GM12878 (cell line): ENCODE data around the gene ENTPD3. TPM values are rescaled to one million over a fixed set of nuclear protein-coding genes. Genes with fewer than 3 reads are reported as not detected.

Source experiments
- CREM ChIP-seq: IDR thresholded peaks from 2 replicates; pipeline ENCODE4 v1.6.1; 2014; ENCODE audit warnings: antibody characterized with exemption, low read depth
- FOS ChIP-seq: IDR thresholded peaks from 3 replicates; pipeline ENCODE4 v1.6.1; 2011; ENCODE audit warnings: borderline replicate concordance; ENCODE audit not compliant: insufficient read length; ENCODE audit errors: extremely low read depth
- JUND ChIP-seq: IDR thresholded peaks from 2 replicates; pipeline ENCODE4 v1.6.1; 2012; ENCODE audit warnings: low read depth, mild to moderate bottlenecking, low read length, improper control_type of control experiment, moderate library complexity
- KLF5 ChIP-seq: fragments of 450-650 bp; IDR thresholded peaks from 2 replicates; pipeline ENCODE4 v1.6.1; 2014; ENCODE audit warnings: mild to moderate bottlenecking; ENCODE audit not compliant: partially characterized antibody
- MTA3 ChIP-seq: IDR thresholded peaks from 2 replicates; pipeline ENCODE4 v1.6.1; 2012; ENCODE audit warnings: low read length, inconsistent platforms, borderline replicate concordance
- NFYB ChIP-seq: IDR thresholded peaks from 2 replicates; pipeline ENCODE4 v1.6.1; 2011; ENCODE audit warnings: low read depth, mild to moderate bottlenecking, low read length, improper control_type of control experiment, moderate library complexity; ENCODE audit not compliant: insufficient read depth
- NRF1 ChIP-seq: conservative IDR thresholded peaks from 2 replicates; pipeline ENCODE4 v1.6.1; 2011; ENCODE audit warnings: mild to moderate bottlenecking, low read depth, low read length, improper control_type of control experiment
- PAX8 ChIP-seq: fragments of 450-650 bp; IDR thresholded peaks from 2 replicates; pipeline ENCODE4 v1.6.1; 2017; ENCODE audit warnings: mild to moderate bottlenecking, moderate library complexity
- RB1 ChIP-seq: fragments of 450-650 bp; formaldehyde crosslinking; IDR thresholded peaks from 2 replicates; pipeline ENCODE4 v1.6.1; 2017; ENCODE audit warnings: mild to moderate bottlenecking, borderline replicate concordance
- RELA ChIP-seq: fragments of 450-650 bp; IDR thresholded peaks from 2 replicates; pipeline ENCODE4 v1.8.0; 2014; ENCODE audit warnings: borderline replicate concordance; ENCODE audit not compliant: partially characterized antibody
- SIN3A ChIP-seq: IDR thresholded peaks from 2 replicates; pipeline ENCODE4 v1.6.1; 2012; ENCODE audit warnings: low read depth, low read length, improper control_type of control experiment
- SRF ChIP-seq, 2 experiments: IDR thresholded peaks; 2 replicates each; pipeline ENCODE4 v1.6.1; 2011; ENCODE audit warnings: low read depth in 2 of 2, low read length in 2 of 2, mild to moderate bottlenecking in 1 of 2, moderate library complexity in 1 of 2
- SUPT20H ChIP-seq: IDR thresholded peaks from 2 replicates; pipeline ENCODE4 v1.6.1; 2011; ENCODE audit warnings: low read depth, mild to moderate bottlenecking, low read length, moderate library complexity, borderline replicate concordance; ENCODE audit not compliant: control insufficient read depth
- SUZ12 ChIP-seq: fragments of 200-600 bp; sonication (generic); IDR thresholded peaks from one replicate; pipeline ENCODE4 v1.6.1; 2018; ENCODE audit warnings: antibody characterized with exemption, mild to moderate bottlenecking; ENCODE audit not compliant: unreplicated experiment
- ZNF207 ChIP-seq: fragments of 450-650 bp; IDR thresholded peaks from 2 replicates; pipeline ENCODE4 v1.6.1; 2014; ENCODE audit warnings: antibody characterized with exemption, mild to moderate bottlenecking, borderline replicate concordance
- ZNF274 ChIP-seq: IDR thresholded peaks from one replicate; pipeline ENCODE4 v1.8.0; 2011; ENCODE audit not compliant: insufficient read length, insufficient read depth
- polyA plus RNA-seq, 11 experiments: library from polyadenylated mRNA; depleted of rRNA in 4 of 11; unstranded in 6 of 11; stranded (reverse) in 5 of 11; fragments of >200 nt; fragmentation: Nextera tagmentation in 4 of 11; fragmentation: Illumina TruSeq in 1 of 11; extraction: Ambion mirVana in 4 of 11; extraction: Trizol in 1 of 11; gene quantifications; 1 replicate in 1 of 11; 2 replicates in 10 of 11; pipeline versions ENCODE4 v1.2.1 to v1.2.3, GENCODE V29; 2011 to 2016; ENCODE audit warnings: inconsistent platforms in 2 of 11, missing spikeins in 2 of 11, low read depth in 1 of 11
- total RNA-seq, 4 experiments: library from RNA; depleted of rRNA in 3 of 4; stranded (reverse); fragments of >200 nt in 3 of 4; fragmentation: Illumina TruSeq in 1 of 4; extraction: Trizol in 1 of 4; gene quantifications; 2 replicates each; pipeline versions ENCODE4 v1.2.1 to v1.2.3, GENCODE V29; 2013 to 2021
- TF ChIP-seq, protein P1 (sequence below): fragments of 150-350 bp; IDR thresholded peaks from 2 replicates; pipeline ENCODE4 v1.6.1; 2014; ENCODE audit warnings: mild to moderate bottlenecking, low read depth, low read length
- TF ChIP-seq, protein P2 (sequence below): IDR thresholded peaks from 2 replicates; pipeline ENCODE4 v1.6.1; 2012; ENCODE audit warnings: mild to moderate bottlenecking, low read depth, low read length
- TF ChIP-seq, protein P3 (sequence below): fragments of 450-650 bp; IDR thresholded peaks from 2 replicates; pipeline ENCODE4 v1.6.1; 2016; ENCODE audit warnings: mild to moderate bottlenecking
- TF ChIP-seq, protein P4 (sequence below): IDR thresholded peaks from 2 replicates; pipeline ENCODE4 v1.6.1; 2011; ENCODE audit warnings: mild to moderate bottlenecking, low read depth, low read length, moderate library complexity; ENCODE audit not compliant: insufficient replicate concordance
- TF ChIP-seq, protein P5 (sequence below): IDR thresholded peaks from 2 replicates; pipeline ENCODE4 v1.6.1; 2011; ENCODE audit warnings: low read depth, low read length, improper control_type of control experiment, borderline replicate concordance

Gene ENTPD3
- total and polyA plus RNA-seq, 10 of the 15 experiments (the other 5 are each of a cell fraction or from before 2014, with no cell fraction given) = 0.03 TPM; not detected in 9

DNA sequence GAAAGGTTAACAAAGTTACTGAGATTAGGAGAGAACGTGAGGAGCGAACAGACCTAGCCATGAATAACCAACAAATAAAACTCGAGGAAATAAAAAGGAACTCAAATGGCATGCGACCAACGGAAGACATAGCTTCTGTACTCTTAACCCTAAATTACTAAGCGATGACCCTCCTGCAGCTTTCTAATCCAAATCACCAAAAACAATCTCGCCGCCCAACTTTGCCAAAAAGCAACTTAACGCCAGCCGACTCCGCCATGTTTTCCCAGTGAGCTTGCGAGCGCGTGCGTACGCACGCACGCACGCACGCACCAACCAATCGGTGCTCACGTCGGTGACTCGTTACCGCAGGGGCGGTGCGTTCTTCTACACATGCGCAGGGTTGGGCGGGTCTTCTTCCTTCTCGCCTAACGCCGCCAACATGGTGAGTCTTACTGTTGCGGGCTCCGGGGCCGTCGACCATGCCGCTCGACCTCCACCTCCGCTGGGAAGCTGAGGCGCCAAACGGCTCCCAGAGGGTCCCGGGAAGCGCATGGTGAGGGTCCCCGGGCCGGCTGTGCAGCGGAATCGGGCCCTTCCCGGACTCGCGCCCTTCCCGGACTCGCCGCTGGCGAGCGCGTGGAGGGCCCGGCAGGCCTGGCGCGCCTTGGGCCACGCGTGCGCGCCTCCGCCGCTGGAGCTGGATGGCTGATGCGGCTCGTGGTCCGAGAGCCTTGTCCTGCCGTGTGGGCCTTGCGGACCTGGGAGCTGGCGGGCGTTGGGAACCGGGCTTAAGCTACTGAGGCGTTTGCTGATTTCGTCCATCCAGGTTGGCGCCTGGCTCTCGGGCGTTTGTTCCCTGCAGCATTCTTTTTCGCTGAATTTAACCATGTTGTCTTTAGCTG lies 70.2 kb downstream of the ENTPD3 start, which contains the start of gene RPL14 (continued):
- TF ChIP-seq, protein P1, sequence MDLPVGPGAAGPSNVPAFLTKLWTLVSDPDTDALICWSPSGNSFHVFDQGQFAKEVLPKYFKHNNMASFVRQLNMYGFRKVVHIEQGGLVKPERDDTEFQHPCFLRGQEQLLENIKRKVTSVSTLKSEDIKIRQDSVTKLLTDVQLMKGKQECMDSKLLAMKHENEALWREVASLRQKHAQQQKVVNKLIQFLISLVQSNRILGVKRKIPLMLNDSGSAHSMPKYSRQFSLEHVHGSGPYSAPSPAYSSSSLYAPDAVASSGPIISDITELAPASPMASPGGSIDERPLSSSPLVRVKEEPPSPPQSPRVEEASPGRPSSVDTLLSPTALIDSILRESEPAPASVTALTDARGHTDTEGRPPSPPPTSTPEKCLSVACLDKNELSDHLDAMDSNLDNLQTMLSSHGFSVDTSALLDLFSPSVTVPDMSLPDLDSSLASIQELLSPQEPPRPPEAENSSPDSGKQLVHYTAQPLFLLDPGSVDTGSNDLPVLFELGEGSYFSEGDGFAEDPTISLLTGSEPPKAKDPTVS = no peak
- no peak for TF ChIP-seq MTA3
- TF ChIP-seq CREM = peak; percentile 29; the same call in 1 of the 2 replicates
- TF ChIP-seq NRF1 = peak; percentile 75
- TF ChIP-seq ZNF207 = no peak
- TF ChIP-seq, protein P2, sequence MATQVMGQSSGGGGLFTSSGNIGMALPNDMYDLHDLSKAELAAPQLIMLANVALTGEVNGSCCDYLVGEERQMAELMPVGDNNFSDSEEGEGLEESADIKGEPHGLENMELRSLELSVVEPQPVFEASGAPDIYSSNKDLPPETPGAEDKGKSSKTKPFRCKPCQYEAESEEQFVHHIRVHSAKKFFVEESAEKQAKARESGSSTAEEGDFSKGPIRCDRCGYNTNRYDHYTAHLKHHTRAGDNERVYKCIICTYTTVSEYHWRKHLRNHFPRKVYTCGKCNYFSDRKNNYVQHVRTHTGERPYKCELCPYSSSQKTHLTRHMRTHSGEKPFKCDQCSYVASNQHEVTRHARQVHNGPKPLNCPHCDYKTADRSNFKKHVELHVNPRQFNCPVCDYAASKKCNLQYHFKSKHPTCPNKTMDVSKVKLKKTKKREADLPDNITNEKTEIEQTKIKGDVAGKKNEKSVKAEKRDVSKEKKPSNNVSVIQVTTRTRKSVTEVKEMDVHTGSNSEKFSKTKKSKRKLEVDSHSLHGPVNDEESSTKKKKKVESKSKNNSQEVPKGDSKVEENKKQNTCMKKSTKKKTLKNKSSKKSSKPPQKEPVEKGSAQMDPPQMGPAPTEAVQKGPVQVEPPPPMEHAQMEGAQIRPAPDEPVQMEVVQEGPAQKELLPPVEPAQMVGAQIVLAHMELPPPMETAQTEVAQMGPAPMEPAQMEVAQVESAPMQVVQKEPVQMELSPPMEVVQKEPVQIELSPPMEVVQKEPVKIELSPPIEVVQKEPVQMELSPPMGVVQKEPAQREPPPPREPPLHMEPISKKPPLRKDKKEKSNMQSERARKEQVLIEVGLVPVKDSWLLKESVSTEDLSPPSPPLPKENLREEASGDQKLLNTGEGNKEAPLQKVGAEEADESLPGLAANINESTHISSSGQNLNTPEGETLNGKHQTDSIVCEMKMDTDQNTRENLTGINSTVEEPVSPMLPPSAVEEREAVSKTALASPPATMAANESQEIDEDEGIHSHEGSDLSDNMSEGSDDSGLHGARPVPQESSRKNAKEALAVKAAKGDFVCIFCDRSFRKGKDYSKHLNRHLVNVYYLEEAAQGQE = no peak
- TF ChIP-seq, protein P3, sequence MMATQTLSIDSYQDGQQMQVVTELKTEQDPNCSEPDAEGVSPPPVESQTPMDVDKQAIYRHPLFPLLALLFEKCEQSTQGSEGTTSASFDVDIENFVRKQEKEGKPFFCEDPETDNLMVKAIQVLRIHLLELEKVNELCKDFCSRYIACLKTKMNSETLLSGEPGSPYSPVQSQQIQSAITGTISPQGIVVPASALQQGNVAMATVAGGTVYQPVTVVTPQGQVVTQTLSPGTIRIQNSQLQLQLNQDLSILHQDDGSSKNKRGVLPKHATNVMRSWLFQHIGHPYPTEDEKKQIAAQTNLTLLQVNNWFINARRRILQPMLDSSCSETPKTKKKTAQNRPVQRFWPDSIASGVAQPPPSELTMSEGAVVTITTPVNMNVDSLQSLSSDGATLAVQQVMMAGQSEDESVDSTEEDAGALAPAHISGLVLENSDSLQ = peak; percentile 70; the same call in 1 of the 2 replicates
- peak; percentile 77 for TF ChIP-seq NFYB
- peak; percentile 81; the same call in 1 of the 2 replicates for TF ChIP-seq RB1
- no peak for TF ChIP-seq SUZ12
- TF ChIP-seq SRF (IDR thresholded peaks at IDR 0.05; ENCODE audit: low read depth in 2 of 2, low read length in 2 of 2) = no peak
- TF ChIP-seq ZNF274 = no peak
- TF ChIP-seq PAX8 = 0 out of 2 replicates have a peak, but pooled peaks have one; percentile 58
- peak; percentile 72; the same call in 1 of the 2 replicates for TF ChIP-seq SIN3A
- TF ChIP-seq, protein P4, sequence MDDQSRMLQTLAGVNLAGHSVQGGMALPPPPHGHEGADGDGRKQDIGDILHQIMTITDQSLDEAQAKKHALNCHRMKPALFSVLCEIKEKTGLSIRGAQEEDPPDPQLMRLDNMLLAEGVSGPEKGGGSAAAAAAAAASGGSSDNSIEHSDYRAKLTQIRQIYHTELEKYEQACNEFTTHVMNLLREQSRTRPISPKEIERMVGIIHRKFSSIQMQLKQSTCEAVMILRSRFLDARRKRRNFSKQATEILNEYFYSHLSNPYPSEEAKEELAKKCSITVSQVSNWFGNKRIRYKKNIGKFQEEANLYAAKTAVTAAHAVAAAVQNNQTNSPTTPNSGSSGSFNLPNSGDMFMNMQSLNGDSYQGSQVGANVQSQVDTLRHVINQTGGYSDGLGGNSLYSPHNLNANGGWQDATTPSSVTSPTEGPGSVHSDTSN = no peak
- no peak for TF ChIP-seq JUND
- TF ChIP-seq RELA = peak; percentile 14
- TF ChIP-seq FOS = no peak
- no peak for TF ChIP-seq SUPT20H
- TF ChIP-seq KLF5 = peak; percentile 66
- TF ChIP-seq, protein P5, sequence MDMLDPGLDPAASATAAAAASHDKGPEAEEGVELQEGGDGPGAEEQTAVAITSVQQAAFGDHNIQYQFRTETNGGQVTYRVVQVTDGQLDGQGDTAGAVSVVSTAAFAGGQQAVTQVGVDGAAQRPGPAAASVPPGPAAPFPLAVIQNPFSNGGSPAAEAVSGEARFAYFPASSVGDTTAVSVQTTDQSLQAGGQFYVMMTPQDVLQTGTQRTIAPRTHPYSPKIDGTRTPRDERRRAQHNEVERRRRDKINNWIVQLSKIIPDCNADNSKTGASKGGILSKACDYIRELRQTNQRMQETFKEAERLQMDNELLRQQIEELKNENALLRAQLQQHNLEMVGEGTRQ = no peak
